H9 (cell line): ENCODE data around the gene PCYT2. TPM values are rescaled to one million over a fixed set of nuclear protein-coding genes. Genes with fewer than 3 reads are reported as not detected.

ENCODE experiments used
- DNase-seq: peaks from one replicate; pipeline ENCODE4 v3.0.0-alpha.2; 2017
- H2AFZ ChIP-seq: one replicate; pipeline ENCODE4 v1.6.1; 2013; ENCODE audit warnings: mild to moderate bottlenecking, low read length, control low read depth, moderate library complexity
- H2AK5ac ChIP-seq: 2 replicates; pipeline ENCODE4 v1.6.1; 2013; ENCODE audit warnings: low read length, control low read depth, mixed read lengths; ENCODE audit not compliant: insufficient read length
- H2BK120ac ChIP-seq: one replicate; pipeline ENCODE4 v1.6.1; 2013; ENCODE audit warnings: low read depth, mild to moderate bottlenecking, low read length, control low read depth, inconsistent platforms; ENCODE audit not compliant: poor library complexity, severe bottlenecking
- H2BK12ac ChIP-seq: 2 replicates; pipeline ENCODE4 v1.6.1; 2013; ENCODE audit warnings: low read length, control low read depth, mixed read lengths, low read depth; ENCODE audit not compliant: insufficient read length
- H2BK15ac ChIP-seq: 2 replicates; pipeline ENCODE4 v1.6.1; 2013; ENCODE audit warnings: low read depth, low read length, control low read depth
- H2BK20ac ChIP-seq: one replicate; pipeline ENCODE4 v1.6.1; 2013; ENCODE audit warnings: low read depth, mild to moderate bottlenecking, low read length, control low read depth, inconsistent platforms; ENCODE audit not compliant: poor library complexity, severe bottlenecking
- H2BK5ac ChIP-seq: 2 replicates; pipeline ENCODE4 v1.6.1; 2013; ENCODE audit warnings: low read length, control low read depth, mixed read lengths; ENCODE audit not compliant: insufficient read length
- H3K14ac ChIP-seq: 2 replicates; pipeline ENCODE4 v1.6.1; 2013; ENCODE audit warnings: low read length, control low read depth; ENCODE audit not compliant: insufficient read depth
- H3K18ac ChIP-seq: 2 replicates; pipeline ENCODE4 v1.6.1; 2013; ENCODE audit warnings: low read depth, mild to moderate bottlenecking, mixed read lengths, low read length, control low read depth; ENCODE audit not compliant: insufficient read length
- H3K23ac ChIP-seq: 2 replicates; pipeline ENCODE4 v1.6.1; 2013; ENCODE audit warnings: low read length, control low read depth, mixed read lengths, low read depth; ENCODE audit not compliant: insufficient read length
- H3K23me2 ChIP-seq: 2 replicates; pipeline ENCODE4 v1.6.1; 2013; ENCODE audit warnings: low read depth, mild to moderate bottlenecking, mixed read lengths, low read length, control low read depth; ENCODE audit not compliant: insufficient read length, poor library complexity, severe bottlenecking
- H3K27ac ChIP-seq: 2 replicates; pipeline ENCODE4 v1.5.1; 2013; ENCODE audit warnings: low read length, control low read depth, mixed read lengths, low read depth; ENCODE audit not compliant: insufficient read length
- H3K27me3 ChIP-seq: 2 replicates; pipeline ENCODE4 v1.6.1; 2013; ENCODE audit warnings: low read length, control low read depth, inconsistent platforms; ENCODE audit not compliant: insufficient read depth
- H3K4ac ChIP-seq: 2 replicates; pipeline ENCODE4 v1.6.1; 2013; ENCODE audit warnings: low read depth, mild to moderate bottlenecking, control low read depth, inconsistent platforms, low read length, moderate library complexity
- H3K4me1 ChIP-seq: 2 replicates; pipeline ENCODE4 v1.6.1; 2013; ENCODE audit warnings: low read length, control low read depth, inconsistent platforms; ENCODE audit not compliant: insufficient read depth
- H3K4me2 ChIP-seq: 2 replicates; pipeline ENCODE4 v1.6.1; 2013; ENCODE audit warnings: low read length, control low read depth, mixed read lengths; ENCODE audit not compliant: insufficient read length, insufficient read depth
- H3K56ac ChIP-seq: 2 replicates; pipeline ENCODE4 v1.6.1; 2013; ENCODE audit warnings: low read depth, mild to moderate bottlenecking, mixed read lengths, low read length, control low read depth; ENCODE audit not compliant: insufficient read length
- H3K79me1 ChIP-seq: 2 replicates; pipeline ENCODE4 v1.6.1; 2013; ENCODE audit warnings: low read depth, mild to moderate bottlenecking, moderate library complexity, low read length, control low read depth, inconsistent platforms; ENCODE audit not compliant: insufficient read depth, poor library complexity, severe bottlenecking
- H3K79me2 ChIP-seq: 2 replicates; pipeline ENCODE4 v1.6.1; 2013; ENCODE audit warnings: low read length, control low read depth, inconsistent platforms; ENCODE audit not compliant: insufficient read depth
- H3K9ac ChIP-seq: 2 replicates; pipeline ENCODE4 v1.6.1; 2013; ENCODE audit warnings: low read length, control low read depth, mixed read lengths; ENCODE audit not compliant: insufficient read length; ENCODE audit errors: extremely low read depth
- H3K9me3 ChIP-seq: one replicate; pipeline ENCODE4 v1.6.1; 2013; ENCODE audit warnings: low read depth, low read length, inconsistent platforms; ENCODE audit not compliant: control insufficient read depth
- H3T11ph ChIP-seq: one replicate; pipeline ENCODE4 v1.6.1; 2013; ENCODE audit warnings: mild to moderate bottlenecking, low read length, control low read depth, inconsistent platforms
- H4K20me1 ChIP-seq: one replicate; pipeline ENCODE4 v1.6.1; 2013; ENCODE audit not compliant: control insufficient read depth, insufficient read length, insufficient read depth
- H4K5ac ChIP-seq: 2 replicates; pipeline ENCODE4 v1.6.1; 2013; ENCODE audit warnings: low read depth, mild to moderate bottlenecking, mixed read lengths, low read length, control low read depth; ENCODE audit not compliant: insufficient read length
- H4K8ac ChIP-seq: replicated peaks from 2 replicates; pipeline ENCODE4 v1.6.1; 2013; ENCODE audit warnings: low read length, control low read depth, mixed read lengths, low read depth; ENCODE audit not compliant: insufficient read length
- H4K91ac ChIP-seq: 2 replicates; pipeline ENCODE4 v1.6.1; 2013; ENCODE audit warnings: low read depth, mild to moderate bottlenecking, moderate library complexity, mixed read lengths, low read length, control low read depth; ENCODE audit not compliant: insufficient read length
- H3K27ac Mint-ChIP-seq, 3 experiments: 2 replicates in 2 of 3; 3 replicates in 1 of 3; pipeline ENCODE4 v1.8.0; 2020 to 2021; ENCODE audit warnings: mixed read lengths in 3 of 3, mild to moderate bottlenecking in 1 of 3, moderate library complexity in 1 of 3
- H3K27me3 Mint-ChIP-seq: 2 replicates; pipeline ENCODE4 v1.8.0; 2021; ENCODE audit warnings: low read depth, mild to moderate bottlenecking, moderate library complexity, mixed read lengths
- H3K36me3 Mint-ChIP-seq, 3 experiments: 2 replicates in 2 of 3; 3 replicates in 1 of 3; pipeline ENCODE4 v1.8.0; 2020 to 2021; ENCODE audit warnings: low read depth in 3 of 3, mixed read lengths in 3 of 3; ENCODE audit not compliant: insufficient read depth in 1 of 3
- H3K4me1 Mint-ChIP-seq, 2 experiments: 2 replicates each; pipeline ENCODE4 v1.8.0; 2020; ENCODE audit warnings: mixed read lengths in 2 of 2
- H3K4me3 Mint-ChIP-seq, 2 experiments: 2 replicates in 1 of 2; 3 replicates in 1 of 2; pipeline ENCODE4 v1.8.0; 2020 to 2021; ENCODE audit warnings: mild to moderate bottlenecking in 2 of 2, mixed read lengths in 2 of 2, moderate library complexity in 1 of 2
- H3K9me3 Mint-ChIP-seq, 2 experiments: 2 replicates in 1 of 2; 3 replicates in 1 of 2; pipeline ENCODE4 v1.8.0; 2020; ENCODE audit warnings: mild to moderate bottlenecking in 2 of 2, mixed read lengths in 2 of 2, moderate library complexity in 1 of 2
- CTCF ChIP-seq: fragments of 200-600 bp; sonication (generic); conservative IDR thresholded peaks from 3 replicates; pipeline ENCODE4 v1.8.0; 2021; ENCODE audit warnings: antibody characterized with exemption, mild to moderate bottlenecking
- WGBS: extraction: QIAGEN DNeasy Blood & Tissue Kit; methylation state at CpG from one replicate; pipeline ENCODE4 v1.1.7; 2013; ENCODE audit warnings: missing lambda C conversion rate, low lambda C conversion rate, mixed read lengths; ENCODE audit not compliant: insufficient read length; ENCODE audit errors: extremely low coverage; 5-methylcytosine and 5-hydroxymethylcytosine counted together
- total RNA-seq: library from RNA; stranded (reverse); gene quantifications from 2 replicates; pipeline ENCODE4 v1.2.1, GENCODE V29; 2021

The PCYT2 gene
- total RNA-seq, 1 experiment from 2014 or later: 24.5 TPM

DNA sequence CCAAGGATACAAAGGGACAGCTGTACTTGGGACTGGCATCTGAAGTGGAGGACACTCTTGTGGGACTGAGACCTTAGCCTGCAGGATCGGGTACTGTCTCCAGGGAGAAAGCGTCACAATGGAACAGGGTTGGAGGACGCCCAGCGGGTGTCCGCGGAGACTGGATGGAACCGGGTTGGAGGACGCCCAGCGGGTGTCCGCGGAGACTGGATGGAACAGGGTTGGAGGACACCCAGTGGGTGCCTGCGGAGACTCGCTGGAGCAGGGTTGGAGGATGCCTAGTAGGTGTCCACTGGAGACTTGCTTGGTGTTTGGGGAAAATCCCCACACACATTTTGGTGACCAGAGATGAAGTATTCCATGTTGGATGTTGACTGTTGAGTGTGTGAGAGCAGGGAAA, 36.0 kb upstream of the PCYT2 start, which contains the start of gene MYADML2:
Gene MYADML2 (minus strand): TSS at position 45 of the 400 bp plus-strand sequence. CDS start 5,492 bp downstream, outside the sequence.
- no peak within 1 kb of the TSS for H3K4me2 ChIP-seq
- peak within 1 kb of the TSS in 1 of 3 experiments; percentile 81; a peak in 1 of 7 replicates for H3K27ac Mint-ChIP-seq
- no peak within 1 kb of the TSS for H2AK5ac ChIP-seq
- H3K14ac ChIP-seq: no peak within 1 kb of the TSS
- no peak within 1 kb of the TSS for H3K27ac ChIP-seq
- H4K5ac ChIP-seq: no peak within 1 kb of the TSS
- H2BK120ac ChIP-seq: no peak within 1 kb of the TSS
- H3K4me3 Mint-ChIP-seq: no peak within 1 kb of the TSS; a peak in 1 of 5 replicates
- no peak within 1 kb of the TSS for H3K4ac ChIP-seq
- H4K91ac ChIP-seq: no peak within 1 kb of the TSS
- no peak within 1 kb of the TSS for H2AFZ ChIP-seq
- no peak for TF ChIP-seq CTCF
- H3K27me3 Mint-ChIP-seq: peaks cover 66% of the 10 kb centered on the region
- H4K20me1 ChIP-seq: no peaks in the 10 kb centered on the region
- no peaks in the 10 kb centered on the region for H3K79me1 ChIP-seq
- H3K27me3 ChIP-seq: no peaks in the 10 kb centered on the region
- no peaks in the 10 kb centered on the region; the same call in 1 of the 2 replicates for H3K4me1 ChIP-seq
- no peak within 1 kb of the TSS for H3K56ac ChIP-seq
- H2BK5ac ChIP-seq: no peak within 1 kb of the TSS
- H3T11ph ChIP-seq: no peak within 1 kb of the TSS
- no peak within 1 kb of the TSS for H3K18ac ChIP-seq
- no peak within 1 kb of the TSS for H2BK15ac ChIP-seq
- H3K36me3 Mint-ChIP-seq: no peaks in the 10 kb centered on the region
- no peaks in the 10 kb centered on the region for H3K79me2 ChIP-seq
- H3K9me3 ChIP-seq: no peaks in the 10 kb centered on the region
- no CpG with 5 or more reads among the region's 13 CpGs for WGBS
- no peak for DNase-seq
- no peak within 1 kb of the TSS for H2BK20ac ChIP-seq
- no peaks in the 10 kb centered on the region for H3K23me2 ChIP-seq
- H2BK12ac ChIP-seq: no peak within 1 kb of the TSS
- no peak within 1 kb of the TSS for H3K23ac ChIP-seq
- no peak within 1 kb of the TSS for H4K8ac ChIP-seq
- H3K9ac ChIP-seq: no peak within 1 kb of the TSS
- no peaks in the 10 kb centered on the region for H3K9me3 Mint-ChIP-seq
- H3K4me1 Mint-ChIP-seq: peaks cover 8 to 18% of the 10 kb centered on the region in 2 experiments
